T47D (cell line): ENCODE data around the gene CDIPT.
"Not testable (repeated sequence)": the region's sequence is repeated elsewhere in the genome, so short reads cannot be mapped to it uniquely, and the experiment has no call there.

ENCODE experiments used
- DNase-seq, 2 experiments: peaks; one replicate each; pipeline versions ENCODE4 v3.0.0 to v3.0.0-alpha.2; 2011 to 2012; ENCODE audit warnings: low read depth in 1 of 2, low spot score in 1 of 2
- JUND ChIP-seq: IDR thresholded peaks from 2 replicates; pipeline ENCODE4 v1.6.1; 2012; ENCODE audit warnings: low read depth
- in situ Hi-C: cut with HindIII; loops from 2 replicates; pipeline ENCODE4 v1.10.0; 2016; ENCODE audit warnings: low sequenced_read_pairs, low pct_unique_long_range_greater_than_20kb

CDIPT gene

DNA sequence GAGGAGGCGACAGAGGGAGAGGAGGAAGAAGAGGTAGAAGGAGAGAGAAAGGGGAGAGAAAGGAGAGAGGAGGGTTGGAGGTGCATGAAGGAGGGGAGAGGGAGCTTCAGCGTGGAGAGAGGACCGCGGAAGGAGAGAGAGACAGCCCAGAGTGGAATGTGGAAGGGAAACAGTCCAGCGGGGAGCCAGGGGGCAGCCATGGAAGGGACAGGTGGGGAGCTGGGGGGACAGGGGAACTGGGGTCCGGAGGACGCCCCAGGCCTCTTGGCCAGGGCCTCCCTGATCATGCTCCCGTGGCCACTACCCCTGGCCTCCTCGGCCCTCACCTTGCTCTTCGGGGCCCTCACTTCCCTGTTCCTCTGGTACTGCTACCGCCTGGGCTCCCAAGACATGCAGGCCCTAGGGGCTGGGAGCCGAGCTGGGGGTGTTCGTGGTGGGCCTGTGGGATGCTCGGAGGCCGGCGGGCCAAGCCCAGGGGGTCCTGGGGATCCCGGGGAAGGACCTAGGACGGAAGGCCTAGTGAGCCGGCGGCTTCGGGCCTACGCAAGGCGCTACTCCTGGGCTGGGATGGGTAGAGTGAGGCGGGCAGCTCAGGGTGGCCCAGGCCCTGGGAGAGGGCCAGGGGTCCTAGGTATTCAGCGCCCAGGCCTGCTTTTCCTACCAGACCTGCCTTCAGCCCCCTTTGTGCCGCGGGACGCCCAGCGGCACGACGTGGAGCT, 38.0 kb upstream of the CDIPT start:
- TF ChIP-seq JUND = no peak
- DNase-seq = no peak
- in situ Hi-C loops = no loop called here

- in situ Hi-C loops = no loop called here
- peak; percentile 84 to 91 for DNase-seq
- TF ChIP-seq JUND = no peak
Measured at GRCh38 chr16:29900102-29900887, 37.3 kb upstream of the CDIPT start, which contains the start of gene ASPHD1. Gene ASPHD1, plus strand, starts transcription at chr16:29900488. Its CDS starts 484 bp downstream, at chr16:29900972.

- no peak for TF ChIP-seq JUND
- in situ Hi-C loops = no loop called here
- DNase-seq = peak; percentile 86 to 98
Measured at GRCh38 chr16:29899516-29900101, 36.6 kb upstream of the CDIPT start, which contains the start of gene SEZ6L2. Gene SEZ6L2, minus strand, starts transcription at chr16:29899550. Its CDS starts 531 bp downstream, at chr16:29899019.

- DNase-seq = peak in 1 of 2 experiments; percentile 76
- TF ChIP-seq JUND = no peak
- in situ Hi-C loops = no loop called here
Measured at GRCh38 chr16:29898804-29899515, 35.9 kb upstream of the CDIPT start.

GRCh38 chr16:29898135-29898803, 35.2 kb upstream of the CDIPT start:
- in situ Hi-C loops = no loop called here
- DNase-seq = no peak
- TF ChIP-seq JUND = no peak

- TF ChIP-seq JUND = no peak
- DNase-seq = no peak
- in situ Hi-C loops = no loop called here
Measured at GRCh38 chr16:29897333-29897732, 34.3 kb upstream of the CDIPT start.

GRCh38 chr16:29896841-29897240, 33.8 kb upstream of the CDIPT start:
- TF ChIP-seq JUND = no peak
- no peak for DNase-seq
- in situ Hi-C loops = no loop called here

GRCh38 chr16:29894352-29894751, 31.3 kb upstream of the CDIPT start:
- no peak for TF ChIP-seq JUND
- DNase-seq = no peak
- in situ Hi-C loops = no loop called here

GRCh38 chr16:29893553-29893952, 30.5 kb upstream of the CDIPT start:
- in situ Hi-C loops = no loop called here
- no peak for DNase-seq
- no peak for TF ChIP-seq JUND

GRCh38 chr16:29892458-29892813, 29.4 kb upstream of the CDIPT start:
- in situ Hi-C loops = no loop called here
- DNase-seq = no peak
- TF ChIP-seq JUND = no peak

GRCh38 chr16:29891525-29892457, 28.8 kb upstream of the CDIPT start:
- DNase-seq = no peak
- TF ChIP-seq JUND = no peak
- in situ Hi-C loops = no loop called here

DNA sequence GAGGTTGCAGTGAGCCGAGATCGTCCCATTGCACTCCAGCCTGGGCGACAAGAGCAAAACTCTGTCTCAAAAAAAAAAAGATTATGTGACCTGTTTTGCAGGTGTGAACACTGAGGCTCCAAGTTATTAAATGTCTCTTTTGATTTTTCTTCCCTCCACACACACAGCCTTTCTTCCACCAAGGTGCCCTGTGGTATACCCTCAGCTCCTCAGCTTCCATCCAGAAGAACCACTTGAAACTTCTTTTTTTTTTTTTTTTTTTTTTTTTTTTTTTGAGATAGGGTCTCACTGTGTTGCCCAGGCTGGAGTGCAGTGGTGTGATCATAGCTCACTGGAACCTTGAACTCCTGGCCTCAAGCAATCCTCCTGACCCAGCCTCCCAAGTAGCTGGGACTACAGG, 26.3 kb upstream of the CDIPT start:
- DNase-seq, in situ Hi-C loops: not testable (repeated sequence)
